H9 (cell line): ENCODE measurements around the gene PPP1R9A. TPM values are rescaled to one million over a fixed set of nuclear protein-coding genes. Genes with fewer than 3 reads are reported as not detected.

Experiments used
- DNase-seq: peaks from one replicate; pipeline ENCODE4 v3.0.0-alpha.2; 2017
- H2AFZ ChIP-seq: one replicate; pipeline ENCODE4 v1.6.1; 2013; ENCODE audit warnings: mild to moderate bottlenecking, low read length, control low read depth, moderate library complexity
- H2AK5ac ChIP-seq: 2 replicates; pipeline ENCODE4 v1.6.1; 2013; ENCODE audit warnings: low read length, control low read depth, mixed read lengths; ENCODE audit not compliant: insufficient read length
- H2BK120ac ChIP-seq: one replicate; pipeline ENCODE4 v1.6.1; 2013; ENCODE audit warnings: low read depth, mild to moderate bottlenecking, low read length, control low read depth, inconsistent platforms; ENCODE audit not compliant: poor library complexity, severe bottlenecking
- H2BK12ac ChIP-seq: 2 replicates; pipeline ENCODE4 v1.6.1; 2013; ENCODE audit warnings: low read length, control low read depth, mixed read lengths, low read depth; ENCODE audit not compliant: insufficient read length
- H2BK15ac ChIP-seq: 2 replicates; pipeline ENCODE4 v1.6.1; 2013; ENCODE audit warnings: low read depth, low read length, control low read depth
- H2BK20ac ChIP-seq: one replicate; pipeline ENCODE4 v1.6.1; 2013; ENCODE audit warnings: low read depth, mild to moderate bottlenecking, low read length, control low read depth, inconsistent platforms; ENCODE audit not compliant: poor library complexity, severe bottlenecking
- H2BK5ac ChIP-seq: 2 replicates; pipeline ENCODE4 v1.6.1; 2013; ENCODE audit warnings: low read length, control low read depth, mixed read lengths; ENCODE audit not compliant: insufficient read length
- H3K14ac ChIP-seq: 2 replicates; pipeline ENCODE4 v1.6.1; 2013; ENCODE audit warnings: low read length, control low read depth; ENCODE audit not compliant: insufficient read depth
- H3K18ac ChIP-seq: 2 replicates; pipeline ENCODE4 v1.6.1; 2013; ENCODE audit warnings: low read depth, mild to moderate bottlenecking, mixed read lengths, low read length, control low read depth; ENCODE audit not compliant: insufficient read length
- H3K23ac ChIP-seq: 2 replicates; pipeline ENCODE4 v1.6.1; 2013; ENCODE audit warnings: low read length, control low read depth, mixed read lengths, low read depth; ENCODE audit not compliant: insufficient read length
- H3K23me2 ChIP-seq: 2 replicates; pipeline ENCODE4 v1.6.1; 2013; ENCODE audit warnings: low read depth, mild to moderate bottlenecking, mixed read lengths, low read length, control low read depth; ENCODE audit not compliant: insufficient read length, poor library complexity, severe bottlenecking
- H3K27ac ChIP-seq: 2 replicates; pipeline ENCODE4 v1.5.1; 2013; ENCODE audit warnings: low read length, control low read depth, mixed read lengths, low read depth; ENCODE audit not compliant: insufficient read length
- H3K27me3 ChIP-seq: 2 replicates; pipeline ENCODE4 v1.6.1; 2013; ENCODE audit warnings: low read length, control low read depth, inconsistent platforms; ENCODE audit not compliant: insufficient read depth
- H3K4ac ChIP-seq: 2 replicates; pipeline ENCODE4 v1.6.1; 2013; ENCODE audit warnings: low read depth, mild to moderate bottlenecking, control low read depth, inconsistent platforms, low read length, moderate library complexity
- H3K4me1 ChIP-seq: 2 replicates; pipeline ENCODE4 v1.6.1; 2013; ENCODE audit warnings: low read length, control low read depth, inconsistent platforms; ENCODE audit not compliant: insufficient read depth
- H3K4me2 ChIP-seq: 2 replicates; pipeline ENCODE4 v1.6.1; 2013; ENCODE audit warnings: low read length, control low read depth, mixed read lengths; ENCODE audit not compliant: insufficient read length, insufficient read depth
- H3K56ac ChIP-seq: 2 replicates; pipeline ENCODE4 v1.6.1; 2013; ENCODE audit warnings: low read depth, mild to moderate bottlenecking, mixed read lengths, low read length, control low read depth; ENCODE audit not compliant: insufficient read length
- H3K79me1 ChIP-seq: 2 replicates; pipeline ENCODE4 v1.6.1; 2013; ENCODE audit warnings: low read depth, mild to moderate bottlenecking, moderate library complexity, low read length, control low read depth, inconsistent platforms; ENCODE audit not compliant: insufficient read depth, poor library complexity, severe bottlenecking
- H3K79me2 ChIP-seq: 2 replicates; pipeline ENCODE4 v1.6.1; 2013; ENCODE audit warnings: low read length, control low read depth, inconsistent platforms; ENCODE audit not compliant: insufficient read depth
- H3K9ac ChIP-seq: 2 replicates; pipeline ENCODE4 v1.6.1; 2013; ENCODE audit warnings: low read length, control low read depth, mixed read lengths; ENCODE audit not compliant: insufficient read length; ENCODE audit errors: extremely low read depth
- H3K9me3 ChIP-seq: one replicate; pipeline ENCODE4 v1.6.1; 2013; ENCODE audit warnings: low read depth, low read length, inconsistent platforms; ENCODE audit not compliant: control insufficient read depth
- H3T11ph ChIP-seq: one replicate; pipeline ENCODE4 v1.6.1; 2013; ENCODE audit warnings: mild to moderate bottlenecking, low read length, control low read depth, inconsistent platforms
- H4K20me1 ChIP-seq: one replicate; pipeline ENCODE4 v1.6.1; 2013; ENCODE audit not compliant: control insufficient read depth, insufficient read length, insufficient read depth
- H4K5ac ChIP-seq: 2 replicates; pipeline ENCODE4 v1.6.1; 2013; ENCODE audit warnings: low read depth, mild to moderate bottlenecking, mixed read lengths, low read length, control low read depth; ENCODE audit not compliant: insufficient read length
- H4K8ac ChIP-seq: replicated peaks from 2 replicates; pipeline ENCODE4 v1.6.1; 2013; ENCODE audit warnings: low read length, control low read depth, mixed read lengths, low read depth; ENCODE audit not compliant: insufficient read length
- H4K91ac ChIP-seq: 2 replicates; pipeline ENCODE4 v1.6.1; 2013; ENCODE audit warnings: low read depth, mild to moderate bottlenecking, moderate library complexity, mixed read lengths, low read length, control low read depth; ENCODE audit not compliant: insufficient read length
- H3K27ac Mint-ChIP-seq, 3 experiments: 2 replicates in 2 of 3; 3 replicates in 1 of 3; pipeline ENCODE4 v1.8.0; 2020 to 2021; ENCODE audit warnings: mixed read lengths in 3 of 3, mild to moderate bottlenecking in 1 of 3, moderate library complexity in 1 of 3
- H3K27me3 Mint-ChIP-seq: 2 replicates; pipeline ENCODE4 v1.8.0; 2021; ENCODE audit warnings: low read depth, mild to moderate bottlenecking, moderate library complexity, mixed read lengths
- H3K36me3 Mint-ChIP-seq, 3 experiments: 2 replicates in 2 of 3; 3 replicates in 1 of 3; pipeline ENCODE4 v1.8.0; 2020 to 2021; ENCODE audit warnings: low read depth in 3 of 3, mixed read lengths in 3 of 3; ENCODE audit not compliant: insufficient read depth in 1 of 3
- H3K4me1 Mint-ChIP-seq, 2 experiments: 2 replicates each; pipeline ENCODE4 v1.8.0; 2020; ENCODE audit warnings: mixed read lengths in 2 of 2
- H3K4me3 Mint-ChIP-seq, 2 experiments: 2 replicates in 1 of 2; 3 replicates in 1 of 2; pipeline ENCODE4 v1.8.0; 2020 to 2021; ENCODE audit warnings: mild to moderate bottlenecking in 2 of 2, mixed read lengths in 2 of 2, moderate library complexity in 1 of 2
- H3K9me3 Mint-ChIP-seq, 2 experiments: 2 replicates in 1 of 2; 3 replicates in 1 of 2; pipeline ENCODE4 v1.8.0; 2020; ENCODE audit warnings: mild to moderate bottlenecking in 2 of 2, mixed read lengths in 2 of 2, moderate library complexity in 1 of 2
- WGBS: extraction: QIAGEN DNeasy Blood & Tissue Kit; methylation state at CpG from one replicate; pipeline ENCODE4 v1.1.7; 2013; ENCODE audit warnings: missing lambda C conversion rate, low lambda C conversion rate, mixed read lengths; ENCODE audit not compliant: insufficient read length; ENCODE audit errors: extremely low coverage; 5-methylcytosine and 5-hydroxymethylcytosine counted together
- total RNA-seq: library from RNA; stranded (reverse); gene quantifications from 2 replicates; pipeline ENCODE4 v1.2.1, GENCODE V29; 2021
- TF ChIP-seq, protein P1 (sequence below): fragments of 200-600 bp; sonication (generic); conservative IDR thresholded peaks from 3 replicates; pipeline ENCODE4 v1.8.0; 2021; ENCODE audit warnings: antibody characterized with exemption, mild to moderate bottlenecking

The PPP1R9A gene
- total RNA-seq, 1 experiment from 2014 or later: 17.0 TPM

DNA sequence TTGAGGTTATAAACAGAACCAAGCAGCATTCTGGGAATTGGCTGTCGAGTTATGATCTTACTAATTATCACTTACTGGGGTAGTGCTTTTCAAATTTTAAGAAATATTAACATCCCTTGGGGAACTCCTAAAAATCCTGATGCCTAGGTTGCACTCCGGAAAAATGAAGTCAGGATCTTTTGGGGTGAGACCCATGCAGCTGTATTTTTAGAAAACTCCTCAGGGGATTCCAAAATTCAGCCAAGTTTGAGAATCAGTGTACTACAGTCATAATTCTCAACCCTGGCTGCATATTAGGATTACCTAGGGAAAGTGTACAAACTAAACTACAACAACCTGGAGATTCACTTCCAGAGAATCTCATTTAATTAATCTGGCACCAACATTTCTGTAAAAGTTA lies 17.2 kb upstream of the PPP1R9A start:
- TF ChIP-seq, protein P1, sequence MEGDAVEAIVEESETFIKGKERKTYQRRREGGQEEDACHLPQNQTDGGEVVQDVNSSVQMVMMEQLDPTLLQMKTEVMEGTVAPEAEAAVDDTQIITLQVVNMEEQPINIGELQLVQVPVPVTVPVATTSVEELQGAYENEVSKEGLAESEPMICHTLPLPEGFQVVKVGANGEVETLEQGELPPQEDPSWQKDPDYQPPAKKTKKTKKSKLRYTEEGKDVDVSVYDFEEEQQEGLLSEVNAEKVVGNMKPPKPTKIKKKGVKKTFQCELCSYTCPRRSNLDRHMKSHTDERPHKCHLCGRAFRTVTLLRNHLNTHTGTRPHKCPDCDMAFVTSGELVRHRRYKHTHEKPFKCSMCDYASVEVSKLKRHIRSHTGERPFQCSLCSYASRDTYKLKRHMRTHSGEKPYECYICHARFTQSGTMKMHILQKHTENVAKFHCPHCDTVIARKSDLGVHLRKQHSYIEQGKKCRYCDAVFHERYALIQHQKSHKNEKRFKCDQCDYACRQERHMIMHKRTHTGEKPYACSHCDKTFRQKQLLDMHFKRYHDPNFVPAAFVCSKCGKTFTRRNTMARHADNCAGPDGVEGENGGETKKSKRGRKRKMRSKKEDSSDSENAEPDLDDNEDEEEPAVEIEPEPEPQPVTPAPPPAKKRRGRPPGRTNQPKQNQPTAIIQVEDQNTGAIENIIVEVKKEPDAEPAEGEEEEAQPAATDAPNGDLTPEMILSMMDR: no peak
- Histone ChIP-seq H3K4me2 (no peak overlapping the region), H3K4ac (no peak overlapping the region), H3T11ph (no peak overlapping the region), H3K79me2 (no peaks in the 10 kb centered on the region), H3K23ac (no peak overlapping the region), H3K14ac (no peak overlapping the region), H3K56ac (no peak overlapping the region), H2AFZ (no peak overlapping the region), H3K9me3 (no peaks in the 10 kb centered on the region), H2BK5ac (no peak overlapping the region), H2BK12ac (no peak overlapping the region), H2AK5ac (no peak overlapping the region), H3K9ac (no peak overlapping the region), H4K20me1 (no peaks in the 10 kb centered on the region), H2BK20ac (no peak overlapping the region), H3K23me2 (no peaks in the 10 kb centered on the region), H2BK120ac (no peak overlapping the region), H3K79me1 (no peaks in the 10 kb centered on the region), H3K27ac (no peak overlapping the region), H3K18ac (no peak overlapping the region), H2BK15ac (no peak overlapping the region), H3K4me1 (no peaks in the 10 kb centered on the region), H3K27me3 (no peaks in the 10 kb centered on the region), H4K5ac (no peak overlapping the region), H4K8ac (no peak overlapping the region), H4K91ac (no peak overlapping the region)
- Mint-ChIP-seq H3K4me1 (peaks cover 4% of the 10 kb centered on the region in 2 experiments; a peak in 2 of 4 replicates), H3K27ac (no peak overlapping the region), H3K9me3 (no peaks in the 10 kb centered on the region), H3K4me3 (no peak overlapping the region), H3K36me3 (no peaks in the 10 kb centered on the region), H3K27me3 (0 out of 2 replicates have a peak, but pooled peaks cover 3% of the 10 kb centered on the region)
- WGBS: no CpG with 5 or more reads among the region's 2 CpGs
- DNase-seq: no peak
